HepG2 (cell line): Measurements from ENCODE around the gene SNX15. TPM values are rescaled to one million over a fixed set of nuclear protein-coding genes. Genes with fewer than 3 reads are reported as not detected.

Experiments
- ATAC-seq: fragments of 200-7000 bp; cut with Tn5 transposase; 3 replicates; pipeline ENCODE4 v1.9.1; 2020; ENCODE audit warnings: mild to moderate bottlenecking, moderate library complexity
- BruUV-seq: library from RNA; stranded (reverse); fragments of 400-500 nt; replicated peaks from 2 replicates; lab custom pipeline; 2021; lab: Mats Ljungman, UMichigan
- CTCF ChIA-PET: fragments of 300-600 bp; formaldehyde crosslinking; extraction: SDS; loops from one replicate; lab custom pipeline; 2021; ENCODE audit warnings: low total read pairs, inconsistent platforms, low intra/inter-chr PET ratio; lab: Yijun Ruan, JAX
- POLR2A ChIA-PET: fragments of 350-600 bp; sonication (Branson Sonifier 250); formaldehyde crosslinking; loops from one replicate; lab custom pipeline; 2020; ENCODE audit warnings: antibody characterized with exemption, inconsistent platforms; lab: Yijun Ruan, JAX
- DNase-seq: peaks from one replicate; pipeline ENCODE4 v3.0.0-alpha.2; 2015; ENCODE audit warnings: low spot score
- FAIRE-seq: peaks from 3 replicates; lab custom pipeline; 2011; peaks lifted over from hg19 to GRCh38; lab: Jason Lieb, UNC
- H2AFZ ChIP-seq: one replicate; pipeline ENCODE4 v1.6.1; 2011; ENCODE audit warnings: low read length, inconsistent platforms
- H3K27ac ChIP-seq: fragments of 300-600 bp; 3 replicates; pipeline ENCODE4 v1.8.0; 2011; ENCODE audit warnings: mixed run types, mild to moderate bottlenecking, mixed read lengths, low read length, inconsistent platforms; ENCODE audit not compliant: insufficient read depth; ENCODE audit errors: extremely low read length
- H3K27me3 ChIP-seq, 2 experiments: fragments of 200-600 bp in 1 of 2; 2 replicates in 1 of 2; 3 replicates in 1 of 2; pipeline versions ENCODE4 v1.6.0 to v1.8.0; 2011; ENCODE audit warnings: low read length in 2 of 2, mild to moderate bottlenecking in 2 of 2, moderate library complexity in 2 of 2, inconsistent platforms in 1 of 2; ENCODE audit not compliant: insufficient read depth in 2 of 2, control insufficient read depth in 1 of 2
- H3K36me3 ChIP-seq, 2 experiments: fragments of 200-600 bp in 1 of 2; replicated peaks in 1 of 2; 2 replicates in 1 of 2; 3 replicates in 1 of 2; pipeline versions ENCODE4 v1.5.1 to v1.8.0; 2011; ENCODE audit warnings: low read length in 2 of 2, inconsistent platforms in 1 of 2; ENCODE audit not compliant: insufficient read depth in 2 of 2, control insufficient read depth in 1 of 2
- H3K4me1 ChIP-seq: 2 replicates; pipeline ENCODE4 v1.5.1; 2012; ENCODE audit warnings: low read length, inconsistent platforms; ENCODE audit not compliant: insufficient read depth
- H3K4me2 ChIP-seq: 2 replicates; pipeline ENCODE4 v1.6.0; 2011; ENCODE audit warnings: low read depth, low read length, inconsistent platforms
- H3K4me3 ChIP-seq, 3 experiments: fragments of 200-600 bp in 1 of 3; sonication (generic), shearing (Covaris generic) in 1 of 3; replicated peaks in 1 of 3; 2 replicates each; pipeline ENCODE4 v1.5.1; 2011 to 2016; ENCODE audit warnings: low read length in 3 of 3, inconsistent platforms in 2 of 3, low read depth in 2 of 3, mild to moderate bottlenecking in 2 of 3, control low read depth in 1 of 3, mixed read lengths in 1 of 3; ENCODE audit not compliant: insufficient read depth in 1 of 3
- H3K79me2 ChIP-seq: one replicate; pipeline ENCODE4 v1.6.1; 2011; ENCODE audit warnings: low read length, inconsistent platforms; ENCODE audit not compliant: insufficient read depth
- H3K9ac ChIP-seq: 2 replicates; pipeline ENCODE4 v1.6.0; 2011; ENCODE audit warnings: mild to moderate bottlenecking, low read depth, low read length, inconsistent platforms; ENCODE audit not compliant: insufficient read depth
- H3K9me3 ChIP-seq: 2 replicates; pipeline ENCODE4 v1.5.1; 2012; ENCODE audit warnings: mild to moderate bottlenecking, low read length
- H4K20me1 ChIP-seq: 2 replicates; pipeline ENCODE4 v1.6.0; 2011; ENCODE audit warnings: inconsistent platforms, mild to moderate bottlenecking, low read length, moderate library complexity; ENCODE audit not compliant: insufficient read depth
- ADNP ChIP-seq: sonication (generic); formaldehyde crosslinking; IDR thresholded peaks from 2 replicates; pipeline ENCODE4 v1.4.0; 2020; ENCODE audit warnings: missing genetic modification reagents
- ATAD3A ChIP-seq: sonication (generic); formaldehyde crosslinking; IDR thresholded peaks from 2 replicates; pipeline ENCODE4 v1.4.0; 2020; ENCODE audit warnings: missing genetic modification reagents
- CHD2 ChIP-seq: IDR thresholded peaks from 2 replicates; pipeline ENCODE4 v1.6.1; 2011; ENCODE audit warnings: low read depth, low read length, improper control_type of control experiment
- GFI1 ChIP-seq: sonication (generic); formaldehyde crosslinking; IDR thresholded peaks from 2 replicates; pipeline ENCODE4 v1.5.0; 2020; ENCODE audit warnings: missing genetic modification reagents, mild to moderate bottlenecking, borderline replicate concordance
- KMT2A ChIP-seq: sonication (generic); formaldehyde crosslinking; IDR thresholded peaks from 2 replicates; pipeline ENCODE4 v1.4.0; 2020; ENCODE audit warnings: missing genetic modification reagents
- SAFB2 ChIP-seq: sonication (generic); formaldehyde crosslinking; IDR thresholded peaks from 2 replicates; pipeline ENCODE4 v1.5.1; 2020; ENCODE audit warnings: missing genetic modification reagents, low read depth, mild to moderate bottlenecking, borderline replicate concordance
- SP1 ChIP-seq, 2 experiments: fragments of 450-650 bp in 1 of 2; sonication (generic) in 1 of 2; formaldehyde crosslinking in 1 of 2; IDR thresholded peaks; 2 replicates each; pipeline versions ENCODE4 v1.4.0 to v1.6.1; 2016 to 2020; ENCODE audit warnings: missing genetic modification reagents in 1 of 2
- TBP ChIP-seq: sonication (generic); formaldehyde crosslinking; IDR thresholded peaks from 2 replicates; pipeline ENCODE4 v1.5.0; 2020; ENCODE audit warnings: missing genetic modification reagents
- THAP11 ChIP-seq: IDR thresholded peaks from 2 replicates; pipeline ENCODE4 v1.6.1; 2016; ENCODE audit warnings: missing biosample characterization, missing genetic modification reagents
- ZNF138 ChIP-seq: sonication (generic); formaldehyde crosslinking; IDR thresholded peaks from 2 replicates; pipeline ENCODE4 v1.5.0; 2020; ENCODE audit warnings: mild to moderate bottlenecking, low read depth, missing genetic modification reagents
- ZNF850 ChIP-seq: sonication (generic); formaldehyde crosslinking; conservative IDR thresholded peaks from 2 replicates; pipeline ENCODE4 v1.9.0; 2021; ENCODE audit warnings: mild to moderate bottlenecking, missing genetic modification reagents
- WGBS: methylation state at CpG from one replicate; pipeline ENCODE4 v1.1.6; 2017; ENCODE audit warnings: low lambda C conversion rate; 5-methylcytosine and 5-hydroxymethylcytosine counted together
- in situ Hi-C: cut with HindIII; loops from 2 replicates; pipeline ENCODE4 v1.10.0; 2017; ENCODE audit warnings: low pct_unique_long_range_greater_than_20kb; ENCODE audit not compliant: extremely low pct_ligation_motif_present
- intact Hi-C: fragments of 100-400 bp; cut with micrococcal nuclease; formaldehyde crosslinking; loops from one replicate; pipeline ENCODE4 v1.10.0; 2022; ENCODE audit not compliant: unreplicated experiment
- polyA plus RNA-seq, 8 experiments: library from polyadenylated mRNA; depleted of rRNA in 3 of 8; stranded (reverse) in 7 of 8; unstranded in 1 of 8; fragments of >200 nt; fragmentation: Illumina TruSeq in 4 of 8; extraction: Trizol in 4 of 8; gene quantifications; 2 replicates each; pipeline versions ENCODE4 v1.2.1 to v1.2.3, GENCODE V29; 2011 to 2016; ENCODE audit warnings: low read depth in 4 of 8, missing spikeins in 1 of 8, mixed read lengths in 1 of 8; ENCODE audit not compliant: insufficient read depth in 1 of 8
- total RNA-seq, 5 experiments: library from RNA; depleted of rRNA; stranded (reverse); fragments of >200 nt; fragmentation: Illumina TruSeq; extraction: Trizol; gene quantifications; 2 replicates each; pipeline ENCODE4 v1.2.3, GENCODE V29; 2016; ENCODE audit warnings: low read depth in 1 of 5
- TF ChIP-seq, protein P1 (sequence below): sonication (generic); formaldehyde crosslinking; IDR thresholded peaks from 2 replicates; pipeline ENCODE4 v1.8.0; 2022; ENCODE audit warnings: missing genetic modification reagents, low read depth, mild to moderate bottlenecking, borderline replicate concordance
- TF ChIP-seq, protein P2 (sequence below): sonication (generic); formaldehyde crosslinking; IDR thresholded peaks from 2 replicates; pipeline ENCODE4 v1.4.0; 2020; ENCODE audit warnings: missing genetic modification reagents, borderline replicate concordance
- TF ChIP-seq, protein P3 (sequence below): sonication (generic); formaldehyde crosslinking; IDR thresholded peaks from 2 replicates; pipeline ENCODE4 v1.5.0; 2020; ENCODE audit warnings: mild to moderate bottlenecking, missing genetic modification reagents, moderate library complexity
- TF ChIP-seq, protein P4 (sequence below): sonication (generic); formaldehyde crosslinking; IDR thresholded peaks from 2 replicates; pipeline ENCODE4 v1.5.1; 2020; ENCODE audit warnings: mild to moderate bottlenecking, missing genetic modification reagents, moderate library complexity
- TF ChIP-seq, protein P5 (sequence below), 2 experiments: sonication (generic) in 1 of 2; formaldehyde crosslinking in 1 of 2; IDR thresholded peaks; 2 replicates each; pipeline versions ENCODE4 v1.5.1 to v1.6.1; 2011 to 2020; ENCODE audit warnings: borderline replicate concordance in 1 of 2, low read depth in 1 of 2, low read length in 1 of 2, mild to moderate bottlenecking in 1 of 2, missing genetic modification reagents in 1 of 2, moderate library complexity in 1 of 2

The SNX15 gene
- total and polyA plus RNA-seq, 2 of the 13 experiments (the other 11 are each of a cell fraction or from before 2014, with no cell fraction given) = 19.1 to 22.6 TPM

DNA sequence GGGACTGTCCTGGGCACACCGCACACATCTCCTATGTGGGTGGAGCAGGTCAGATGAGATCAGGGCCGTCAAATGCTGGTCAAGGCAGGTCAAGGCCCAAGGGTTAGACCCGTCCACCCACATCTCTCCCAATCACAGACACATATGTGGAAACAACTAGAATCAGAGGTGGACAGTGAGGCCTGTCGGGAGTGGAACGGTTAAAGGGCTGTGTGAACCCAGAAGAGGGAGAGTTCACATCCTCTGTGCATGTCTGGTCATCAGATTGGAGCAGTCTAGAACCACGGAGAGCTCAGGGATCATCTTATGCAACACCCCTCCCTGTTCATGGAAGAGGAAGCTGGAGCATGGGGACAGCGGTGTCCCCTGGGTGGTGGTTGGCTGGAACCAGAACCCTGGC, 7.4 kb upstream of the SNX15 start:
- no peak overlapping the region for H2AFZ ChIP-seq
- in situ Hi-C loops (no loop called here), intact Hi-C loops (no loop called here)
- POLR2A ChIA-PET = interaction anchor here (0.8 to 1.5 kb wide), 6 partner anchors 21 to 92 kb away, joined by 3 to 5 read pairs (median 4); partner anchors contain the start of genes SAC3D1, TM7SF2 and VPS51
- CTCF ChIA-PET = no interaction called here
- FAIRE-seq = peak; percentile 64
- H3K9me3 ChIP-seq = no peaks in the 10 kb centered on the region
- no peak overlapping the region for H3K9ac ChIP-seq
- no peaks in the 10 kb centered on the region for H3K79me2 ChIP-seq
- DNase-seq = peak; percentile 57
- peak; percentile 61 for ATAC-seq
- no peaks in the 10 kb centered on the region for H3K27me3 ChIP-seq
- WGBS = 22% methylated on average over 7 of the region's 7 CpGs
- H4K20me1 ChIP-seq = no peaks in the 10 kb centered on the region
- H3K27ac ChIP-seq = peak overlapping the region; percentile 57
- BruUV-seq = no TSS peak
- H3K36me3 ChIP-seq = no peaks in the 10 kb centered on the region
- peaks cover 72% of the 10 kb centered on the region for H3K4me1 ChIP-seq
- no peak overlapping the region for H3K4me3 ChIP-seq
- H3K4me2 ChIP-seq = peak overlapping the region; percentile 25; the same call in 1 of the 2 replicates
- TF ChIP-seq ZNF850 (CRISPR knock-in tag) (no peak), CHD2 (no peak), TBP (no peak), ADNP (CRISPR knock-in tag) (no peak), SAFB2 (CRISPR knock-in tag) (no peak), SP1 (IDR thresholded peaks at IDR 0.05) (no peak), SP1 (CRISPR knock-in tag; IDR thresholded peaks at IDR 0.05) (no peak), KMT2A (CRISPR knock-in tag) (no peak), GFI1 (CRISPR knock-in tag) (no peak; the same call in 1 of the 2 replicates), ZNF138 (CRISPR knock-in tag) (no peak), ATAD3A (CRISPR knock-in tag) (no peak), THAP11 (0 out of 2 replicates have a peak, but pooled peaks have one; percentile 19)
- TF ChIP-seq, protein P1, sequence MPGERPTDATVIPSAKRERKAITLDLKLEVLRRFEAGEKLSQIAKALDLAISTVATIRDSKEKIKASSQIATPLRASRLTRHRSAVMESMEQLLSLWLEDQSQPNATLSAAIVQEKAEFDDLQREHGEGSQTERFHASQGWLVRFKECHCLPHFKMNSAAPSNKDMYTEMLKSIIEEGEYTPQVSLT (CRISPR knock-in tag) = no peak
- TF ChIP-seq, protein P2, sequence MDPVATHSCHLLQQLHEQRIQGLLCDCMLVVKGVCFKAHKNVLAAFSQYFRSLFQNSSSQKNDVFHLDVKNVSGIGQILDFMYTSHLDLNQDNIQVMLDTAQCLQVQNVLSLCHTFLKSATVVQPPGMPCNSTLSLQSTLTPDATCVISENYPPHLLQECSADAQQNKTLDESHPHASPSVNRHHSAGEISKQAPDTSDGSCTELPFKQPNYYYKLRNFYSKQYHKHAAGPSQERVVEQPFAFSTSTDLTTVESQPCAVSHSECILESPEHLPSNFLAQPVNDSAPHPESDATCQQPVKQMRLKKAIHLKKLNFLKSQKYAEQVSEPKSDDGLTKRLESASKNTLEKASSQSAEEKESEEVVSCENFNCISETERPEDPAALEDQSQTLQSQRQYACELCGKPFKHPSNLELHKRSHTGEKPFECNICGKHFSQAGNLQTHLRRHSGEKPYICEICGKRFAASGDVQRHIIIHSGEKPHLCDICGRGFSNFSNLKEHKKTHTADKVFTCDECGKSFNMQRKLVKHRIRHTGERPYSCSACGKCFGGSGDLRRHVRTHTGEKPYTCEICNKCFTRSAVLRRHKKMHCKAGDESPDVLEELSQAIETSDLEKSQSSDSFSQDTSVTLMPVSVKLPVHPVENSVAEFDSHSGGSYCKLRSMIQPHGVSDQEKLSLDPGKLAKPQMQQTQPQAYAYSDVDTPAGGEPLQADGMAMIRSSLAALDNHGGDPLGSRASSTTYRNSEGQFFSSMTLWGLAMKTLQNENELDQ (CRISPR knock-in tag) = no peak
- TF ChIP-seq, protein P3, sequence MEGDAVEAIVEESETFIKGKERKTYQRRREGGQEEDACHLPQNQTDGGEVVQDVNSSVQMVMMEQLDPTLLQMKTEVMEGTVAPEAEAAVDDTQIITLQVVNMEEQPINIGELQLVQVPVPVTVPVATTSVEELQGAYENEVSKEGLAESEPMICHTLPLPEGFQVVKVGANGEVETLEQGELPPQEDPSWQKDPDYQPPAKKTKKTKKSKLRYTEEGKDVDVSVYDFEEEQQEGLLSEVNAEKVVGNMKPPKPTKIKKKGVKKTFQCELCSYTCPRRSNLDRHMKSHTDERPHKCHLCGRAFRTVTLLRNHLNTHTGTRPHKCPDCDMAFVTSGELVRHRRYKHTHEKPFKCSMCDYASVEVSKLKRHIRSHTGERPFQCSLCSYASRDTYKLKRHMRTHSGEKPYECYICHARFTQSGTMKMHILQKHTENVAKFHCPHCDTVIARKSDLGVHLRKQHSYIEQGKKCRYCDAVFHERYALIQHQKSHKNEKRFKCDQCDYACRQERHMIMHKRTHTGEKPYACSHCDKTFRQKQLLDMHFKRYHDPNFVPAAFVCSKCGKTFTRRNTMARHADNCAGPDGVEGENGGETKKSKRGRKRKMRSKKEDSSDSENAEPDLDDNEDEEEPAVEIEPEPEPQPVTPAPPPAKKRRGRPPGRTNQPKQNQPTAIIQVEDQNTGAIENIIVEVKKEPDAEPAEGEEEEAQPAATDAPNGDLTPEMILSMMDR (CRISPR knock-in tag) = 0 out of 2 replicates have a peak, but pooled peaks have one; percentile 4
- TF ChIP-seq, protein P4, sequence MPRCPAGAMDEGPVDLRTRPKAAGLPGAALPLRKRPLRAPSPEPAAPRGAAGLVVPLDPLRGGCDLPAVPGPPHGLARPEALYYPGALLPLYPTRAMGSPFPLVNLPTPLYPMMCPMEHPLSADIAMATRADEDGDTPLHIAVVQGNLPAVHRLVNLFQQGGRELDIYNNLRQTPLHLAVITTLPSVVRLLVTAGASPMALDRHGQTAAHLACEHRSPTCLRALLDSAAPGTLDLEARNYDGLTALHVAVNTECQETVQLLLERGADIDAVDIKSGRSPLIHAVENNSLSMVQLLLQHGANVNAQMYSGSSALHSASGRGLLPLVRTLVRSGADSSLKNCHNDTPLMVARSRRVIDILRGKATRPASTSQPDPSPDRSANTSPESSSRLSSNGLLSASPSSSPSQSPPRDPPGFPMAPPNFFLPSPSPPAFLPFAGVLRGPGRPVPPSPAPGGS (CRISPR knock-in tag) = no peak
- TF ChIP-seq, protein P5, sequence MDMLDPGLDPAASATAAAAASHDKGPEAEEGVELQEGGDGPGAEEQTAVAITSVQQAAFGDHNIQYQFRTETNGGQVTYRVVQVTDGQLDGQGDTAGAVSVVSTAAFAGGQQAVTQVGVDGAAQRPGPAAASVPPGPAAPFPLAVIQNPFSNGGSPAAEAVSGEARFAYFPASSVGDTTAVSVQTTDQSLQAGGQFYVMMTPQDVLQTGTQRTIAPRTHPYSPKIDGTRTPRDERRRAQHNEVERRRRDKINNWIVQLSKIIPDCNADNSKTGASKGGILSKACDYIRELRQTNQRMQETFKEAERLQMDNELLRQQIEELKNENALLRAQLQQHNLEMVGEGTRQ (IDR thresholded peaks at IDR 0.05; ENCODE audit: low read depth, low read length) = no peak
- TF ChIP-seq, protein P5 (CRISPR knock-in tag; IDR thresholded peaks at IDR 0.05; ENCODE audit: borderline replicate concordance) = no peak
